OCI-LY1 (cell line): Measurements from ENCODE around the gene NHLRC4.

Experiments
- H2AFZ ChIP-seq: fragments of 200-600 bp; sonication (generic), shearing (Covaris generic); 2 replicates; pipeline ENCODE4 v1.6.0; 2014; ENCODE audit warnings: antibody characterized with exemption, mild to moderate bottlenecking, low read length
- H3F3A ChIP-seq: fragments of 200-600 bp; sonication (generic), shearing (Covaris generic); 2 replicates; pipeline ENCODE4 v1.6.0; 2014; ENCODE audit warnings: mild to moderate bottlenecking, antibody characterized with exemption, low read length, moderate library complexity; ENCODE audit not compliant: insufficient read depth
- H3K27ac ChIP-seq: fragments of 200-600 bp; sonication (generic); 2 replicates; pipeline ENCODE4 v1.5.1; 2014; ENCODE audit warnings: low read length, mixed run types, mild to moderate bottlenecking, low read depth; ENCODE audit not compliant: poor library complexity, severe bottlenecking
- H3K27me3 ChIP-seq: fragments of 200-600 bp; sonication (generic); 2 replicates; pipeline ENCODE4 v1.6.0; 2014; ENCODE audit warnings: antibody characterized with exemption, mild to moderate bottlenecking, low read length, moderate library complexity; ENCODE audit not compliant: insufficient read depth
- H3K36me3 ChIP-seq: fragments of 200-600 bp; sonication (generic); 2 replicates; pipeline ENCODE4 v1.6.1; 2014; ENCODE audit warnings: mild to moderate bottlenecking, antibody characterized with exemption, low read length, moderate library complexity, mixed read lengths; ENCODE audit not compliant: insufficient read depth
- H3K4me1 ChIP-seq: fragments of 200-600 bp; sonication (generic); 2 replicates; pipeline ENCODE4 v1.5.1; 2014; ENCODE audit warnings: mild to moderate bottlenecking, low read length, moderate library complexity; ENCODE audit not compliant: insufficient read depth, severe bottlenecking
- H3K4me2 ChIP-seq: fragments of 200-600 bp; sonication (generic), shearing (Covaris generic); 2 replicates; pipeline ENCODE4 v1.6.1; 2014; ENCODE audit warnings: low read length
- H3K4me3 ChIP-seq: fragments of 200-600 bp; sonication (generic); 2 replicates; pipeline ENCODE4 v1.5.1; 2014; ENCODE audit warnings: low read length, low read depth, mild to moderate bottlenecking, mixed read lengths; ENCODE audit not compliant: poor library complexity, severe bottlenecking
- H3K79me2 ChIP-seq: fragments of 200-600 bp; shearing (Covaris generic); 2 replicates; pipeline ENCODE4 v1.6.1; 2016; ENCODE audit warnings: mixed run types, low read length, mixed read lengths; ENCODE audit not compliant: insufficient read depth
- H3K9ac ChIP-seq: fragments of 200-600 bp; sonication (generic), shearing (Covaris generic); 2 replicates; pipeline ENCODE4 v1.6.1; 2014; ENCODE audit warnings: mild to moderate bottlenecking, low read length, mixed read lengths
- H3K9me2 ChIP-seq: fragments of 200-600 bp; sonication (generic), shearing (Covaris generic); 2 replicates; pipeline ENCODE4 v1.6.1; 2014; ENCODE audit warnings: low read depth, mild to moderate bottlenecking, low read length, mixed read lengths
- H3K9me3 ChIP-seq: fragments of 200-600 bp; shearing (Covaris generic); 2 replicates; pipeline ENCODE4 v1.6.1; 2014; ENCODE audit warnings: low read length, mixed read lengths
- H4K20me1 ChIP-seq: fragments of 200-600 bp; sonication (generic), shearing (Covaris generic); 2 replicates; pipeline ENCODE4 v1.6.0; 2016; ENCODE audit warnings: mild to moderate bottlenecking, low read length; ENCODE audit not compliant: insufficient read depth
- EZH2 ChIP-seq: fragments of 200-600 bp; sonication (generic), shearing (Covaris generic); IDR thresholded peaks from 2 replicates; pipeline ENCODE4 v1.8.0; 2017; ENCODE audit warnings: borderline replicate concordance, mixed run types, mild to moderate bottlenecking, antibody characterized with exemption, low read length, moderate library complexity, mixed read lengths
- TF ChIP-seq, protein P1 (sequence below): fragments of 200-600 bp; sonication (generic), shearing (Covaris generic); IDR thresholded peaks from 2 replicates; pipeline ENCODE4 v1.5.1; 2017; ENCODE audit warnings: mild to moderate bottlenecking, antibody characterized with exemption, low read length, moderate library complexity, mixed read lengths

NHLRC4 gene

DNA sequence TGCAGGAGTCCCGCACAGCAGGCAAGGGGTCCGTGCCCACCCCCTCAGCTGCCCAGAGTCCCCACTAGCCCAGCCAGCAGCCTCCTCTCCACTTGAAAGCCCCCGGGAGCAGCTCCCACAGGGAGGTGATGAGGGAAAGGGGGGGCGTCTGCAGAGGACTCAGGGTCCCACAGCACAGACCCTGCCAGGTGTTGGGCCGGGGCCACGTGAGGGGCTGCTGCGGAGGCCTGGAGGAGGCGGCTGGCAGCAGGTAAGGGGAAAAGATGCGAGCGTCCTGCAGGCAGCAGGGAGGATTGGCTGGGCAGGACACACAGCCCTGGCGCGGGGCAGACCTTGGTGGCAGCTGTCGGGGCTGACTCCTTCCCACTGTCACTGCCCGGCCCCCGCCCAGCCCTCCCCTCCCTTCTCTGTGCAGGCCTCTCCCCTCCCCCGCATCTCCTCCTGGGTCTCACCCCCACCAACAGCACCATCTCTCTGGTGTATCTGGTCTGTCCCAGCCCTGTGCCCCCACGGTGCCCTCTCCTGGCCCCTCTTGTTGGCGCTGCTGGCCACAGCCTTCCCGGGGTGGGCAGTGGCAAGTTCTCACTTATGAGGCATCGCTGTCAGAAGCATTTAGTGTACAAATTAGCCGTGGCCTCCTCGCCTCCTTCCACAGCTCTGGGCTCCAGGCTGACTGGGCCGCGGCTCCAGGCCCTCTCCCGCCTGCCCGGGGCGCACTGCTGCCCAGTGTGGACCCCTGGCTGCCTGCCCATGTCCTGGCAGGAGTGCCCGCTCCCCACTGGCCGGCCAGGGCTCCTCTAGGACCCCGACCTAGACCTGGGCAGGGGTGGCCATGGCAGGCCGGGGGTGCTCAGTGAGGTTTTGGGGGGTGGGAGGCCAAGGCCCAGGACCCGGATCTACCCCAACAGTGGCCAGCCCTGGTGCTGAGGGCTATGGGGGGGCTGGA, 11.0 kb upstream of the NHLRC4 start:
- H3K4me1 ChIP-seq = no peaks in the 10 kb centered on the region
- peaks cover 7% of the 10 kb centered on the region for H3K36me3 ChIP-seq
- no peaks in the 10 kb centered on the region for H3K27me3 ChIP-seq
- no peaks in the 10 kb centered on the region for H3F3A ChIP-seq
- no peaks in the 10 kb centered on the region for H3K79me2 ChIP-seq
- H4K20me1 ChIP-seq = no peaks in the 10 kb centered on the region
- H3K4me3 ChIP-seq = no peak overlapping the region
- H3K9me2 ChIP-seq = no peaks in the 10 kb centered on the region
- H2AFZ ChIP-seq = no peak overlapping the region
- no peak overlapping the region for H3K27ac ChIP-seq
- H3K9ac ChIP-seq = no peak overlapping the region
- no peak for TF ChIP-seq EZH2
- TF ChIP-seq, protein P1, sequence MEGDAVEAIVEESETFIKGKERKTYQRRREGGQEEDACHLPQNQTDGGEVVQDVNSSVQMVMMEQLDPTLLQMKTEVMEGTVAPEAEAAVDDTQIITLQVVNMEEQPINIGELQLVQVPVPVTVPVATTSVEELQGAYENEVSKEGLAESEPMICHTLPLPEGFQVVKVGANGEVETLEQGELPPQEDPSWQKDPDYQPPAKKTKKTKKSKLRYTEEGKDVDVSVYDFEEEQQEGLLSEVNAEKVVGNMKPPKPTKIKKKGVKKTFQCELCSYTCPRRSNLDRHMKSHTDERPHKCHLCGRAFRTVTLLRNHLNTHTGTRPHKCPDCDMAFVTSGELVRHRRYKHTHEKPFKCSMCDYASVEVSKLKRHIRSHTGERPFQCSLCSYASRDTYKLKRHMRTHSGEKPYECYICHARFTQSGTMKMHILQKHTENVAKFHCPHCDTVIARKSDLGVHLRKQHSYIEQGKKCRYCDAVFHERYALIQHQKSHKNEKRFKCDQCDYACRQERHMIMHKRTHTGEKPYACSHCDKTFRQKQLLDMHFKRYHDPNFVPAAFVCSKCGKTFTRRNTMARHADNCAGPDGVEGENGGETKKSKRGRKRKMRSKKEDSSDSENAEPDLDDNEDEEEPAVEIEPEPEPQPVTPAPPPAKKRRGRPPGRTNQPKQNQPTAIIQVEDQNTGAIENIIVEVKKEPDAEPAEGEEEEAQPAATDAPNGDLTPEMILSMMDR = no peak
- H3K9me3 ChIP-seq = no peaks in the 10 kb centered on the region
- H3K4me2 ChIP-seq = no peak overlapping the region

DNA sequence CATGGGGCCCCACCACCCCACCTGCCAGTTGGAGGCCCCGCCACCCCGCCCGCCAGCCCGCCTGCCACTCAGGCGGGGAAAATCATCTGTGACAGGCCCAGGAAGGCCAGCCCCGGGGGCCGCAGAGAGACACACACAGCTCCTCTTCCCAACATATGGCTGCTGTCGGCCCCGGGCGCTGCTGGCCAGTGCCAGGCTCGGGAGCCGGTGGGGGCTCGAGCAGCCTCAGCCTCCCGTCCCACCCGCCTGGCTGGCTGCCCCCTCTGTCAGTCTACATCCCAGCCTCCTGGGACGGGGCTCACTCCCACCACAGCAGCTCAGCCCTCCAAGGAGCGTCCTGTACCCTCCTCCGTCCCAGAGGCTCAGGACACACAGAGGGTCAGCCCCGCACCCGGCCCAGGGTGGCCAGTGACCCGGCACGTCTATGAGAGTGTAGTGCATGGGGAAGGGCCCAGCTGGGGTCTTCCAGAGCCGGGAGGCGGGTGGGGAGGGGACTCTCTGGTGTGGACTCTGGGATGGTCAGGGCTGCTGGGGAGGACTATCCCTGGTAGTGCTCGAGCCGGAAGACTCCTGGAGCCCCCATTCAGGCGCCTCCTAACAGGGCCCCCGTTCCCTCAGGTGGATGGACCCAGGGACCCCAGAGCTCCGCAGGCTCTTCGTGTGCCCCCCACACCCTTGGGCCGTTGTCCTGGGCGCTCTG, 10.2 kb upstream of the NHLRC4 start:
- H3K27me3 ChIP-seq = no peaks in the 10 kb centered on the region
- H3K36me3 ChIP-seq = peaks cover under 1% of the 10 kb centered on the region

DNA sequence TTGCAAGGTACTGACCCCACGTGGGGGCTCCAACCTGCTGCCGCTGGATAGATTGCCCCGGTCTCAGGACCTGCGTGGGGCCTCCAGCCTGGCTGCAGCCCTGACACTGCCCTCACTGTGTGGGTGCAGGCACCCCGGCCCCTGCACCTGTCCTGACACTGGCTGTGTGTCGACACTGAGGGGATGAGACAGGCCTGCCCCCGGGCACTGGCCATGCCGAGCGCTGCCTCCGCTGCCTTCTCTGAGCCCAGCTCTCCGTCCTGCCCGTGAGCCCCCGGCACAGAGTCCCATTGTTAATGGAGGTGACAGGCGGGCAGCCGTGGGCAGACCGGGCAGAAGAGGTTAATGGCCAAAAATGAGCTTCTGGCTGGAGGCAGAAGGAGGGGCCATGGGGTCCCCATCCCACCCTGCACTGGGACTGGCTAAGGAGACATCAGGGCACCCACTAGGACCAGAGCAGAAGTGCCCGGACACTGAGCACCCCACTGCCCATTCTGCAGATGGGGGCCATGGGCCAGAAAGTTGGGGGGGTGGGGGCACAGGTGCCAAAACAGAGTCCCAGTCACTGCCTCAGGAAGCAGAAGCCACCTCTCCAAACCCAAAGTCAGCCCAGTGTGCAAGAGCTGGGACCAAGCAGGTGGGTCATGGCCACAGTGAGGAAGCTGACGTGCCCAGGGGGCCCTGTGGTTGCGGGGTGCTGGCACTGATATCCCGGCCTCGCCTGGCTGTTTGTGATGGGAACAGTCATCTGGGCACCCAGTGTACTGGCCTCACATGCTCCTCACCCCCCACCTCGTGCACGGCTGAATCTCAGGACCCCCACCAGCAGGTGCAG, 9.1 kb upstream of the NHLRC4 start:
- Histone ChIP-seq H3K79me2 (no peaks in the 10 kb centered on the region), H3K9ac (no peak overlapping the region), H4K20me1 (no peaks in the 10 kb centered on the region), H3K27ac (no peak overlapping the region), H3K4me3 (no peak overlapping the region), H3K36me3 (no peaks in the 10 kb centered on the region; the same call in 1 of the 2 replicates), H3K9me2 (no peaks in the 10 kb centered on the region), H2AFZ (no peak overlapping the region), H3K4me2 (no peak overlapping the region), H3K4me1 (no peaks in the 10 kb centered on the region), H3K27me3 (no peaks in the 10 kb centered on the region), H3K9me3 (no peaks in the 10 kb centered on the region), H3F3A (no peaks in the 10 kb centered on the region)
- TF ChIP-seq EZH2 = no peak

More for the DNA sequence above, 10.2 kb upstream of the NHLRC4 start:
- no peaks in the 10 kb centered on the region for H3F3A ChIP-seq
- H3K9me2 ChIP-seq = no peaks in the 10 kb centered on the region
- no peaks in the 10 kb centered on the region for H3K79me2 ChIP-seq
- no peak overlapping the region for H3K4me2 ChIP-seq
- H3K9me3 ChIP-seq = no peaks in the 10 kb centered on the region
- no peaks in the 10 kb centered on the region for H3K4me1 ChIP-seq
- no peak overlapping the region for H2AFZ ChIP-seq
- no peak for TF ChIP-seq EZH2
- TF ChIP-seq, protein P1 = no peak
- H3K9ac ChIP-seq = no peak overlapping the region
- no peak overlapping the region for H3K27ac ChIP-seq
- no peaks in the 10 kb centered on the region for H4K20me1 ChIP-seq
- no peak overlapping the region for H3K4me3 ChIP-seq
